ENCODE measurements around the gene CNTN4. TPM values are rescaled to one million over a fixed set of nuclear protein-coding genes. Genes with fewer than 3 reads are reported as not detected.

The CNTN4 gene
- total and polyA plus RNA-seq, 2 experiments from 2014 or later = 0.91 to 4.0 TPM

DNA sequence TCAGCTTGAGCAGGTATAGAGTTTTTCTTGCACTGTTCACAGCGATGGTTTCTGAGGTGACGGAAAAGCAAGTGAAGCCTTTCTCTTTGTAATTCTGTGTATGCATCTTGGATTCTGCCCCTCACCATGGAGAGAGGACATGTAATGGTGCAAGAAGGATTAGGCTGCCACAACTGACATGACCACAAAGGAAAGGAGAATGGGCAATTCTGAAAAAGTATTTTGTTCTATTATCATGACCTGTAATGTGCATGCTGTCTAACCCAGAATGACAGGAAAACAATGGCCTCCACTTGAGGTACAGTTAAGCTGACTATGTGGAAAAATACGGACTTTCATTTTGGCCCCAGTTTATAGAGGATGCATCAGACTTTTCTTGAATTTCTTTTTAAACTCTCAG lies 784.6 kb downstream of the CNTN4 start:
- Mint-ChIP-seq H3K4me3 (no peak overlapping the region), H3K36me3 (ENCODE audit: low read depth) (peaks cover 36% of the 10 kb centered on the region)

DNA sequence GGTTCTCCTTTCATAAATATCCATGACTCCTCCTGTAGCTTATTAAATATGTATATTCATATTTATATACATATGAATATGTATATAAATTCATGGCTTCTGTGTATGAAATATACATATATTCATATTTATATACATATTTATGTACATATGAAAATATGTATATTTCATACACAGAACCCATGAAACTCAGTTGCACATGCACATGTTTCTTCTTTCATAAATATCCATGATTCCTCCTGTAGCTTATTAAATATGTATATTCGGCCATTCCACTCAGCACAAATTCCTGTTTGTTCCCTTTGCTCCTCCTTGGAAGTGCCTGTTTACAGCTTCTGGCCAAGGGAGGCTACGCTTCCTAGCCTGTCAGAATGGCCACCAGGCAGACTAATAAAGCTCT lies 789.9 kb downstream of the CNTN4 start:
- Histone ChIP-seq H3K36me3 (ENCODE audit: insufficient read depth) (no peaks in the 10 kb centered on the region), H3K79me2 (replicated peaks; ENCODE audit: insufficient read depth) (no peaks in the 10 kb centered on the region), H3K27me3 (ENCODE audit: insufficient read depth) (no peaks in the 10 kb centered on the region), H3K9me2 (ENCODE audit: insufficient read depth) (no peaks in the 10 kb centered on the region), H2AFZ (no peak overlapping the region), H3K27ac (ENCODE audit: low read depth) (no peak overlapping the region), H3F3A (replicated peaks; ENCODE audit: low read depth) (no peaks in the 10 kb centered on the region), H4K20me1 (replicated peaks; ENCODE audit: insufficient read depth) (no peaks in the 10 kb centered on the region), H3K4me3 (no peak overlapping the region), H3K4me2 (no peak overlapping the region), H3K4me1 (ENCODE audit: insufficient read depth) (no peaks in the 10 kb centered on the region)
- DNase-seq (ENCODE audit: low spot score) = no peak
- H3K4me1 Mint-ChIP-seq = no peaks in the 10 kb centered on the region
- peaks cover 26% of the 10 kb centered on the region; the same call in 2 of the 3 replicates for H3K36me3 Mint-ChIP-seq (ENCODE audit: low read depth)
- no peak overlapping the region for H3K27ac Mint-ChIP-seq
- no peak overlapping the region for H3K4me3 Mint-ChIP-seq
- peaks cover 91% of the 10 kb centered on the region for H3K9me3 Mint-ChIP-seq
- no peaks in the 10 kb centered on the region for H3K27me3 Mint-ChIP-seq (ENCODE audit: insufficient read depth, low read depth, poor library complexity)
- no peak for ATAC-seq
- TF ChIP-seq EZH2 (IDR thresholded peaks at IDR 0.05; ENCODE audit: low read depth, unreplicated experiment) (no peak), EZH2phosphoT487 (IDR thresholded peaks at IDR 0.05; ENCODE audit: unreplicated experiment) (no peak), ZNF114 (CRISPR knock-in tag; IDR thresholded peaks at IDR 0.05) (no peak), NANOG (IDR thresholded peaks at IDR 0.05; ENCODE audit: borderline replicate concordance) (no peak), ZNF331 (CRISPR knock-in tag; IDR thresholded peaks at IDR 0.05; ENCODE audit: low read depth) (no peak), STAT1 (IDR thresholded peaks at IDR 0.05; ENCODE audit: unreplicated experiment) (no peak), CREB1 (CRISPR knock-in tag; IDR thresholded peaks at IDR 0.05; ENCODE audit: low read depth) (no peak), JUNB (IDR thresholded peaks at IDR 0.05; ENCODE audit: unreplicated experiment) (no peak)
- TF ChIP-seq, protein P1, sequence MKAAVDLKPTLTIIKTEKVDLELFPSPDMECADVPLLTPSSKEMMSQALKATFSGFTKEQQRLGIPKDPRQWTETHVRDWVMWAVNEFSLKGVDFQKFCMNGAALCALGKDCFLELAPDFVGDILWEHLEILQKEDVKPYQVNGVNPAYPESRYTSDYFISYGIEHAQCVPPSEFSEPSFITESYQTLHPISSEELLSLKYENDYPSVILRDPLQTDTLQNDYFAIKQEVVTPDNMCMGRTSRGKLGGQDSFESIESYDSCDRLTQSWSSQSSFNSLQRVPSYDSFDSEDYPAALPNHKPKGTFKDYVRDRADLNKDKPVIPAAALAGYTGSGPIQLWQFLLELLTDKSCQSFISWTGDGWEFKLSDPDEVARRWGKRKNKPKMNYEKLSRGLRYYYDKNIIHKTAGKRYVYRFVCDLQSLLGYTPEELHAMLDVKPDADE (IDR thresholded peaks at IDR 0.05) = no peak
- TF ChIP-seq, protein P2, sequence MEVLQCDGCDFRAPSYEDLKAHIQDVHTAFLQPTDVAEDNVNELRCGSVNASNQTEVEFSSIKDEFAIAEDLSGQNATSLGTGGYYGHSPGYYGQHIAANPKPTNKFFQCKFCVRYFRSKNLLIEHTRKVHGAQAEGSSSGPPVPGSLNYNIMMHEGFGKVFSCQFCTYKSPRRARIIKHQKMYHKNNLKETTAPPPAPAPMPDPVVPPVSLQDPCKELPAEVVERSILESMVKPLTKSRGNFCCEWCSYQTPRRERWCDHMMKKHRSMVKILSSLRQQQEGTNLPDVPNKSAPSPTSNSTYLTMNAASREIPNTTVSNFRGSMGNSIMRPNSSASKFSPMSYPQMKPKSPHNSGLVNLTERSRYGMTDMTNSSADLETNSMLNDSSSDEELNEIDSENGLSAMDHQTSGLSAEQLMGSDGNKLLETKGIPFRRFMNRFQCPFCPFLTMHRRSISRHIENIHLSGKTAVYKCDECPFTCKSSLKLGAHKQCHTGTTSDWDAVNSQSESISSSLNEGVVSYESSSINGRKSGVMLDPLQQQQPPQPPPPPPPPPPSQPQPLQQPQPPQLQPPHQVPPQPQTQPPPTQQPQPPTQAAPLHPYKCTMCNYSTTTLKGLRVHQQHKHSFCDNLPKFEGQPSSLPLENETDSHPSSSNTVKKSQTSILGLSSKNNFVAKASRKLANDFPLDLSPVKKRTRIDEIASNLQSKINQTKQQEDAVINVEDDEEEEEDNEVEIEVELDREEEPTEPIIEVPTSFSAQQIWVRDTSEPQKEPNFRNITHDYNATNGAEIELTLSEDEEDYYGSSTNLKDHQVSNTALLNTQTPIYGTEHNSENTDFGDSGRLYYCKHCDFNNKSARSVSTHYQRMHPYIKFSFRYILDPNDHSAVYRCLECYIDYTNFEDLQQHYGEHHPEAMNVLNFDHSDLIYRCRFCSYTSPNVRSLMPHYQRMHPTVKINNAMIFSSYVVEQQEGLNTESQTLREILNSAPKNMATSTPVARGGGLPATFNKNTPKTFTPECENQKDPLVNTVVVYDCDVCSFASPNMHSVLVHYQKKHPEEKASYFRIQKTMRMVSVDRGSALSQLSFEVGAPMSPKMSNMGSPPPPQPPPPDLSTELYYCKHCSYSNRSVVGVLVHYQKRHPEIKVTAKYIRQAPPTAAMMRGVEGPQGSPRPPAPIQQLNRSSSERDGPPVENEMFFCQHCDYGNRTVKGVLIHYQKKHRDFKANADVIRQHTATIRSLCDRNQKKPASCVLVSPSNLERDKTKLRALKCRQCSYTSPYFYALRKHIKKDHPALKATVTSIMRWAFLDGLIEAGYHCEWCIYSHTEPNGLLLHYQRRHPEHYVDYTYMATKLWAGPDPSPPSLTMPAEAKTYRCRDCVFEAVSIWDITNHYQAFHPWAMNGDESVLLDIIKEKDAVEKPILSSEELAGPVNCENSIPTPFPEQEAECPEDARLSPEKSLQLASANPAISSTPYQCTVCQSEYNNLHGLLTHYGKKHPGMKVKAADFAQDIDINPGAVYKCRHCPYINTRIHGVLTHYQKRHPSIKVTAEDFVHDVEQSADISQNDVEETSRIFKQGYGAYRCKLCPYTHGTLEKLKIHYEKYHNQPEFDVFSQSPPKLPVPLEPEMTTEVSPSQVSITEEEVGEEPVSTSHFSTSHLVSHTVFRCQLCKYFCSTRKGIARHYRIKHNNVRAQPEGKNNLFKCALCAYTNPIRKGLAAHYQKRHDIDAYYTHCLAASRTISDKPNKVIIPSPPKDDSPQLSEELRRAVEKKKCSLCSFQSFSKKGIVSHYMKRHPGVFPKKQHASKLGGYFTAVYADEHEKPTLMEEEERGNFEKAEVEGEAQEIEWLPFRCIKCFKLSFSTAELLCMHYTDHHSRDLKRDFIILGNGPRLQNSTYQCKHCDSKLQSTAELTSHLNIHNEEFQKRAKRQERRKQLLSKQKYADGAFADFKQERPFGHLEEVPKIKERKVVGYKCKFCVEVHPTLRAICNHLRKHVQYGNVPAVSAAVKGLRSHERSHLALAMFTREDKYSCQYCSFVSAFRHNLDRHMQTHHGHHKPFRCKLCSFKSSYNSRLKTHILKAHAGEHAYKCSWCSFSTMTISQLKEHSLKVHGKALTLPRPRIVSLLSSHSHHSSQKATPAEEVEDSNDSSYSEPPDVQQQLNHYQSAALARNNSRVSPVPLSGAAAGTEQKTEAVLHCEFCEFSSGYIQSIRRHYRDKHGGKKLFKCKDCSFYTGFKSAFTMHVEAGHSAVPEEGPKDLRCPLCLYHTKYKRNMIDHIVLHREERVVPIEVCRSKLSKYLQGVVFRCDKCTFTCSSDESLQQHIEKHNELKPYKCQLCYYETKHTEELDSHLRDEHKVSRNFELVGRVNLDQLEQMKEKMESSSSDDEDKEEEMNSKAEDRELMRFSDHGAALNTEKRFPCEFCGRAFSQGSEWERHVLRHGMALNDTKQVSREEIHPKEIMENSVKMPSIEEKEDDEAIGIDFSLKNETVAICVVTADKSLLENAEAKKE (CRISPR knock-in tag; IDR thresholded peaks at IDR 0.05) = no peak
- TF ChIP-seq, protein P3, sequence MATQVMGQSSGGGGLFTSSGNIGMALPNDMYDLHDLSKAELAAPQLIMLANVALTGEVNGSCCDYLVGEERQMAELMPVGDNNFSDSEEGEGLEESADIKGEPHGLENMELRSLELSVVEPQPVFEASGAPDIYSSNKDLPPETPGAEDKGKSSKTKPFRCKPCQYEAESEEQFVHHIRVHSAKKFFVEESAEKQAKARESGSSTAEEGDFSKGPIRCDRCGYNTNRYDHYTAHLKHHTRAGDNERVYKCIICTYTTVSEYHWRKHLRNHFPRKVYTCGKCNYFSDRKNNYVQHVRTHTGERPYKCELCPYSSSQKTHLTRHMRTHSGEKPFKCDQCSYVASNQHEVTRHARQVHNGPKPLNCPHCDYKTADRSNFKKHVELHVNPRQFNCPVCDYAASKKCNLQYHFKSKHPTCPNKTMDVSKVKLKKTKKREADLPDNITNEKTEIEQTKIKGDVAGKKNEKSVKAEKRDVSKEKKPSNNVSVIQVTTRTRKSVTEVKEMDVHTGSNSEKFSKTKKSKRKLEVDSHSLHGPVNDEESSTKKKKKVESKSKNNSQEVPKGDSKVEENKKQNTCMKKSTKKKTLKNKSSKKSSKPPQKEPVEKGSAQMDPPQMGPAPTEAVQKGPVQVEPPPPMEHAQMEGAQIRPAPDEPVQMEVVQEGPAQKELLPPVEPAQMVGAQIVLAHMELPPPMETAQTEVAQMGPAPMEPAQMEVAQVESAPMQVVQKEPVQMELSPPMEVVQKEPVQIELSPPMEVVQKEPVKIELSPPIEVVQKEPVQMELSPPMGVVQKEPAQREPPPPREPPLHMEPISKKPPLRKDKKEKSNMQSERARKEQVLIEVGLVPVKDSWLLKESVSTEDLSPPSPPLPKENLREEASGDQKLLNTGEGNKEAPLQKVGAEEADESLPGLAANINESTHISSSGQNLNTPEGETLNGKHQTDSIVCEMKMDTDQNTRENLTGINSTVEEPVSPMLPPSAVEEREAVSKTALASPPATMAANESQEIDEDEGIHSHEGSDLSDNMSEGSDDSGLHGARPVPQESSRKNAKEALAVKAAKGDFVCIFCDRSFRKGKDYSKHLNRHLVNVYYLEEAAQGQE (IDR thresholded peaks at IDR 0.05; ENCODE audit: unreplicated experiment) = no peak

More for the DNA sequence above, 784.6 kb downstream of the CNTN4 start:
- H3K27ac Mint-ChIP-seq = no peak overlapping the region
- Histone ChIP-seq H3K4me1 (ENCODE audit: insufficient read depth) (no peaks in the 10 kb centered on the region), H3K4me2 (no peak overlapping the region), H3K27ac (ENCODE audit: low read depth) (no peak overlapping the region), H2AFZ (no peak overlapping the region), H3K4me3 (no peak overlapping the region), H3K9me2 (ENCODE audit: insufficient read depth) (no peaks in the 10 kb centered on the region), H3F3A (replicated peaks; ENCODE audit: low read depth) (no peaks in the 10 kb centered on the region), H3K36me3 (ENCODE audit: insufficient read depth) (no peaks in the 10 kb centered on the region), H4K20me1 (replicated peaks; ENCODE audit: insufficient read depth) (no peaks in the 10 kb centered on the region), H3K27me3 (ENCODE audit: insufficient read depth) (no peaks in the 10 kb centered on the region), H3K79me2 (replicated peaks; ENCODE audit: insufficient read depth) (no peaks in the 10 kb centered on the region)
- H3K27me3 Mint-ChIP-seq (ENCODE audit: insufficient read depth, low read depth, poor library complexity) = no peaks in the 10 kb centered on the region
- H3K4me1 Mint-ChIP-seq = no peaks in the 10 kb centered on the region
- no peak for DNase-seq (ENCODE audit: low spot score)
- no peak for ATAC-seq
- TF ChIP-seq EZH2phosphoT487 (IDR thresholded peaks at IDR 0.05; ENCODE audit: unreplicated experiment) (no peak), ZNF331 (CRISPR knock-in tag; IDR thresholded peaks at IDR 0.05; ENCODE audit: low read depth) (no peak)
- H3K9me3 Mint-ChIP-seq = peaks cover 87% of the 10 kb centered on the region

Measured in GM23338 (cell line).